Sigmoid colon (tissue), 7 donors: ENCODE measurements around the gene CLTRN. TPM values are rescaled to one million over a fixed set of nuclear protein-coding genes. Genes with fewer than 3 reads are reported as not detected.

Experiments
- DNase-seq: peaks from one replicate; pipeline ENCODE4 v3.0.0-alpha.2; 2019
- H3K27ac ChIP-seq, 4 donors: fragments of 200-600 bp; sonication (generic); one replicate each; pipeline ENCODE4 v1.5.1; 2016 to 2019; ENCODE audit warnings: mild to moderate bottlenecking in 1 of 4
- H3K27me3 ChIP-seq, 3 donors: fragments of 200-600 bp; sonication (generic); one replicate each; pipeline ENCODE4 v1.5.1; 2019; ENCODE audit warnings: mild to moderate bottlenecking in 1 of 3
- H3K36me3 ChIP-seq, 4 donors: fragments of 200-600 bp; sonication (generic); one replicate each; pipeline ENCODE4 v1.5.1; 2016 to 2019
- H3K4me1 ChIP-seq, 4 donors: fragments of 200-600 bp; sonication (generic); one replicate each; pipeline ENCODE4 v1.5.1; 2017 to 2019
- H3K4me3 ChIP-seq, 4 donors: fragments of 200-600 bp; sonication (generic); one replicate each; pipeline ENCODE4 v1.5.1; 2017 to 2019; ENCODE audit warnings: mild to moderate bottlenecking in 2 of 4, moderate library complexity in 1 of 4
- H3K9me3 ChIP-seq, 4 donors: fragments of 200-600 bp in 3 of 4; sonication (generic) in 3 of 4; one replicate each; pipeline versions ENCODE4 v1.5.1 to v1.6.1; 2013 to 2019
- EP300 ChIP-seq, 4 donors: sonication (generic); formaldehyde crosslinking; IDR thresholded peaks; one replicate each; pipeline ENCODE4 v1.6.1; 2017; ENCODE audit warnings: antibody characterized with exemption in 4 of 4
- POLR2A ChIP-seq, 2 donors: fragments of 450-650 bp; IDR thresholded peaks; one replicate each; pipeline ENCODE4 v1.6.1; 2016; ENCODE audit warnings: antibody characterized with exemption in 2 of 2, mild to moderate bottlenecking in 2 of 2, moderate library complexity in 2 of 2
- POLR2AphosphoS5 ChIP-seq, 4 donors: sonication (generic); formaldehyde crosslinking; IDR thresholded peaks; one replicate each; pipeline ENCODE4 v1.6.1; 2017; ENCODE audit warnings: antibody characterized with exemption in 4 of 4
- WGBS, 2 donors: extraction: QIAGEN DNeasy Blood & Tissue Kit; methylation state at CpG; one replicate each; pipeline ENCODE4 v1.1.7; 2013; 5-methylcytosine and 5-hydroxymethylcytosine counted together
- intact Hi-C: fragments of 100-400 bp; cut with DNase I; formaldehyde crosslinking; loops from one replicate; pipeline ENCODE4 v1.15.1; 2023
- polyA plus RNA-seq, 3 donors: library from polyadenylated mRNA; stranded (reverse); fragments of 200-250 nt; gene quantifications; one replicate each; pipeline ENCODE4 v1.2.3, GENCODE V29; 2013
- total RNA-seq, 4 donors: library from RNA; depleted of rRNA; stranded (reverse); fragments of >200 nt; gene quantifications; one replicate each; pipeline ENCODE4 v1.1.0, GENCODE V29; 2016
- TF ChIP-seq, protein P1 (sequence below), 4 experiments: fragments of 450-650 bp in 3 of 4; fragments of 200-600 bp in 1 of 4; IDR thresholded peaks; one replicate each; pipeline ENCODE4 v1.5.1; 2016 to 2019; ENCODE audit warnings: antibody characterized with exemption in 4 of 4, mild to moderate bottlenecking in 3 of 4, moderate library complexity in 2 of 4
- donor health status: healthy with polysubstance abuse.
- donor health status: Bipolar disorder and iron deficiency.
- donor health status: healthy.

CLTRN gene
- total and polyA plus RNA-seq, 7 donors: 0.12 to 0.60 (median 0.33) TPM; not detected in 4

DNA sequence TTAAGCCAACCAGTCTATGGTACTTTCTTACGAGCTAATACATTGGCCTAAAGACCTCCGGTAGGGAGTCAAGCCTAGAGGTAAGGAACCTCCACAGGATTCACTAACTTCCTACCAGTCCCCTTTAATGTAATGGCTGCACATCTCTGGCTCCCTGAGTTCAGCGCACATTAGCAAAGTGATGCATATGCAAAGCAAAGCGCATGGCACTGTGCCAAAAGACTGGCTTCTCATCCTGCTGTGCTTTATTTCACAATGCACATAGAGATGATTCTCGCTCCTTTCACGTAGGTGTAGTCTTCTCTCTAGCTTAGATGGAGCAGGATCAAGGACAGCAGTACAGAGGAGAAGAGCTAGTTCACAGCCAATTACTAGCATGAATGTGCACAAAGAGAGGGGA, 14.6 kb upstream of the CLTRN start:
- no peak for DNase-seq
- WGBS, 2 donors: 94 to 96% methylated on average over 6 of the region's 6 CpGs
- no peaks in the 10 kb centered on the region for H3K9me3 ChIP-seq
- no peaks in the 10 kb centered on the region for H3K36me3 ChIP-seq
- TF ChIP-seq POLR2AphosphoS5 (IDR thresholded peaks at IDR 0.05) (no peak), EP300 (IDR thresholded peaks at IDR 0.05) (no peak), POLR2A (IDR thresholded peaks at IDR 0.05) (no peak)
- TF ChIP-seq, protein P1, sequence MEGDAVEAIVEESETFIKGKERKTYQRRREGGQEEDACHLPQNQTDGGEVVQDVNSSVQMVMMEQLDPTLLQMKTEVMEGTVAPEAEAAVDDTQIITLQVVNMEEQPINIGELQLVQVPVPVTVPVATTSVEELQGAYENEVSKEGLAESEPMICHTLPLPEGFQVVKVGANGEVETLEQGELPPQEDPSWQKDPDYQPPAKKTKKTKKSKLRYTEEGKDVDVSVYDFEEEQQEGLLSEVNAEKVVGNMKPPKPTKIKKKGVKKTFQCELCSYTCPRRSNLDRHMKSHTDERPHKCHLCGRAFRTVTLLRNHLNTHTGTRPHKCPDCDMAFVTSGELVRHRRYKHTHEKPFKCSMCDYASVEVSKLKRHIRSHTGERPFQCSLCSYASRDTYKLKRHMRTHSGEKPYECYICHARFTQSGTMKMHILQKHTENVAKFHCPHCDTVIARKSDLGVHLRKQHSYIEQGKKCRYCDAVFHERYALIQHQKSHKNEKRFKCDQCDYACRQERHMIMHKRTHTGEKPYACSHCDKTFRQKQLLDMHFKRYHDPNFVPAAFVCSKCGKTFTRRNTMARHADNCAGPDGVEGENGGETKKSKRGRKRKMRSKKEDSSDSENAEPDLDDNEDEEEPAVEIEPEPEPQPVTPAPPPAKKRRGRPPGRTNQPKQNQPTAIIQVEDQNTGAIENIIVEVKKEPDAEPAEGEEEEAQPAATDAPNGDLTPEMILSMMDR (IDR thresholded peaks at IDR 0.05): no peak
- H3K27me3 ChIP-seq: no peaks in the 10 kb centered on the region
- H3K27ac ChIP-seq: no peak overlapping the region
- intact Hi-C loops: loop anchor here (5.0 to 10.0 kb wide), 6 partner anchors 58 to 1196 kb away; partner anchors contain the start of genes AP1S2, CA5B, CTPS2 and PIGA
- H3K4me3 ChIP-seq: no peak overlapping the region
- H3K4me1 ChIP-seq: peaks cover 0 to 23% (median 5%) of the 10 kb centered on the region in 4 donors

DNA sequence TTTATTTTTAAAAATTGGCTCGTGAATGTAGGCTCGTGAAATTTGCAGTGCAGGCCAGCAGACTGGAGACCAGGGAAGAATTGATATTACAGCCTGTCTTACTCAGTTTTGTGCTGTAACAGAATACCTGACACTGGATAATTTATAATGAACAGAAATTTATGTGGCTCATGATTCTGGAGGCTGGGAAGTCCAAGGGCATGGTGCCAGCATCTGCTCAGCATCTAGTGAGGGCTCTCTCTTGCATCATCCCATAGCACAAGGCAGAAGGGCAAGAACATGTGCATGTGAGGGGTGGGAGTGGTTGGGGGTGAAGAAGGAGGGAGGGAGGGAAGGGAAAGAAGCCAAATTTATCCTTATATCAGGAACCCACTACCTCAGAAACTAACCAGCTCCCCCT, 13.7 kb upstream of the CLTRN start:
- H3K27me3 ChIP-seq: no peaks in the 10 kb centered on the region
- no peaks in the 10 kb centered on the region for H3K36me3 ChIP-seq
- no peak overlapping the region for H3K27ac ChIP-seq
- intact Hi-C loops: loop anchor here (5.0 to 10.0 kb wide), 6 partner anchors 59 to 1196 kb away; partner anchors contain the start of genes AP1S2, CA5B, CTPS2 and PIGA
- WGBS, 2 donors: 93 to 95% methylated on average over 2 of the region's 2 CpGs
- no peak for DNase-seq
- H3K9me3 ChIP-seq: no peaks in the 10 kb centered on the region
- peaks cover 0 to 29% (median 6%) of the 10 kb centered on the region in 4 donors for H3K4me1 ChIP-seq
- TF ChIP-seq POLR2A (IDR thresholded peaks at IDR 0.05): no peak
- TF ChIP-seq EP300 (IDR thresholded peaks at IDR 0.05): no peak
- no peak for TF ChIP-seq POLR2AphosphoS5 (IDR thresholded peaks at IDR 0.05)
- TF ChIP-seq, protein P1 (IDR thresholded peaks at IDR 0.05): no peak
- no peak overlapping the region for H3K4me3 ChIP-seq

DNA sequence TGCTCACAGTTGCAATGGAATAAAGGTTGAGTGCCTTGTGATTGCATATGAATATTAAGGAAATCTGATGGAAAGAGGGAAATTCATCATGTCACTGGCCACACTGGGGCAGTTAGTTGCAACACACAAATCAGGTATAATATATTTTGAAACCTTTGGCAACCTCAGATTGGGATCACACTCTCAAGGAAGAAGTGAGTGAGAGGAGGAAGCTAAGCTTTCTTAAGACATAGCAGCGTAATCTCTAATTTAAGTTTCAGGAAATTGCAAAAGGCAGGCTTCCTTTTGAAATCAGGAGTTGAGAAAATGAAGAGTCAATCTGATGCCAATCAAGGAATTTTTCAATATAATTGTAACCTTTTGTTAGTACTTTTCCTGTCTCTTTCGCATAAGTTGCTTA, 12.3 kb upstream of the CLTRN start:
- Histone ChIP-seq H3K27ac (peak overlapping the region in 1 of 4 donors; percentile 96), H3K4me1 (peaks cover 0 to 29% (median 6%) of the 10 kb centered on the region in 4 donors), H3K4me3 (peak overlapping the region in 1 of 4 donors; percentile 65), H3K27me3 (no peaks in the 10 kb centered on the region), H3K36me3 (no peaks in the 10 kb centered on the region), H3K9me3 (no peaks in the 10 kb centered on the region)
- DNase-seq: no peak
- intact Hi-C loops: loop anchor here (5.0 to 10.0 kb wide), 6 partner anchors 60 to 1198 kb away; partner anchors contain the start of genes AP1S2, CA5B, CTPS2 and PIGA
- TF ChIP-seq POLR2AphosphoS5 (IDR thresholded peaks at IDR 0.05): no peak
- no peak for TF ChIP-seq POLR2A (IDR thresholded peaks at IDR 0.05)
- TF ChIP-seq, protein P1 (IDR thresholded peaks at IDR 0.05): no peak
- TF ChIP-seq EP300 (IDR thresholded peaks at IDR 0.05): no peak
- WGBS, 2 donors: 75 to 84% methylated on average over 2 of the region's 2 CpGs

DNA sequence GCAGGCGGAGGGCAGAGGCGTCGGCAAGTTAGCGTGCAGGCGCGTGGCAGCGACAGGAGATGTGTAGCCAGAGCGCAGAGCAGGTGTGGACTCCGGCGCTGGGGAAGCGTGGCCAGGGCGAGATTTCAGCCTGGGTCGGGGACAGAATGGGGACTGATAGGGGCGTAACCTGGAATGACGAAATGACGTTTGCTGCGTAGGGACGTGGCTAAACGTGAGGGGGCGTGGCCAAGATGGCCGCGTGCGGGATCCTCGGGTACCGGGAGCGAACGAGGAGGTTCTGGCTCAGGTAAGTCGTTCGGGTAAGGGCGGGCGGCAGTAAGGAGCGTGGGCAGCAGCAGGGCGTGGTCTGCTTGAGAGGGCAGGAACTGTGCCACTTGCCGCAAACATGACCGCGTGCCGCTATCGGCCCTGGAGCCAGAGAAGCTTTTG, 10.9 kb upstream of the CLTRN start:
- Histone ChIP-seq H3K9me3 (no peaks in the 10 kb centered on the region), H3K4me1 (peaks cover 0 to 29% (median 6%) of the 10 kb centered on the region in 4 donors), H3K27ac (peak overlapping the region; percentile 92 to 99 (median 96)), H3K4me3 (peak overlapping the region; percentile 62 to 81 (median 64)), H3K27me3 (no peaks in the 10 kb centered on the region), H3K36me3 (no peaks in the 10 kb centered on the region)
- 0% methylated on average over 38 of the region's 38 CpGs for WGBS, 2 donors
- DNase-seq: peak; percentile 93
- peak; percentile 20 to 50 for TF ChIP-seq POLR2A (IDR thresholded peaks at IDR 0.05)
- no peak for TF ChIP-seq EP300 (IDR thresholded peaks at IDR 0.05)
- peak; percentile 68 to 84 (median 75) for TF ChIP-seq POLR2AphosphoS5 (IDR thresholded peaks at IDR 0.05)
- intact Hi-C loops: loop anchor here (2.0 to 10.0 kb wide), 7 partner anchors 62 to 1199 kb away; partner anchors contain the start of genes AP1S2, CA5B, CTPS2 and PIGA

DNA sequence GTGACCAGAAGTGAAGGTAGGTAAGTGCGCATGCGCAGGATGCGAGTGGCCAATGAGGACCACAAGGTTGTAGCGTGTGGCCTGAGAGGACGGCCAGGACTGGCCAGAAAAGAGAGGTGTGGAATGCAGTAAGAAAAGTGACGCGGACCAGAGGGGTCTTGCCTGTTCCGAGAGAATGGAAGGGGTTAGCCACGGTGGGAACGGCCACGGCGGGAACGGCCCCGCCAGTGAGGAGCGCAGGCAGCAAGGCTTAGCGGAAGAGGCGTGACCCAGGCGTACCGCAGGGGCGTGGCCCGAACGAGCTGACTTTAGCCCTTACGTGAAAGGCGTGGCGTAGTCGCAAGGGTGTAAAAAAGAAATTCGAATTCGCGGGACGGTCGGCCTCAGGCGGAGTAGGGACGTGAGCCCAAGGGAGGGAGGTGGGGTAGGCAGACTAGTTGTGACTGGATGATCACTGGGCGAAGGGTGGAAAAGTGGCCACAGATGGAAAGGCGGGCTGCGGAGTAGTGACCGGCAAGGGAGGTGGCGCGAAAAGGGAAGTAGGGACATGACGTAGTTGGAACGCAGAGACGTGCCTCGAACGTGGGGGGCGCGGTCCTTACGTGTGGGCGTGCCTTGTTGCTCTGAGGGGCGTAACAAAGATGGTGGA, 10.4 kb upstream of the CLTRN start:
- 0% methylated on average over 49 of the region's 49 CpGs for WGBS, 2 donors
- TF ChIP-seq, protein P1 (IDR thresholded peaks at IDR 0.05): no peak
- TF ChIP-seq POLR2A (IDR thresholded peaks at IDR 0.05) (peak; percentile 25 to 28), EP300 (IDR thresholded peaks at IDR 0.05) (no peak), POLR2AphosphoS5 (IDR thresholded peaks at IDR 0.05) (peak; percentile 70 to 86 (median 78))
- Histone ChIP-seq H3K9me3 (no peaks in the 10 kb centered on the region), H3K27me3 (no peaks in the 10 kb centered on the region), H3K27ac (peak overlapping the region; percentile 92 to 99 (median 96)), H3K36me3 (no peaks in the 10 kb centered on the region), H3K4me3 (peak overlapping the region; percentile 62 to 81 (median 64)), H3K4me1 (peaks cover 0 to 29% (median 6%) of the 10 kb centered on the region in 4 donors)
- intact Hi-C loops: loop anchor here (2.0 to 10.0 kb wide), 8 partner anchors 62 to 1200 kb away; partner anchors contain the start of genes AP1S2, CA5B, CTPS2 and FANCB
- DNase-seq: peak; percentile 99
